HG03575 (cell line): Measurements from ENCODE around the gene PDLIM3.

Experiments used
- ATAC-seq: cut with Tn5 transposase; IDR thresholded peaks from one replicate; pipeline ENCODE4 v1.9.1; 2021; ENCODE audit not compliant: unreplicated experiment, insufficient number of reproducible peaks, low FRiP score; ENCODE audit errors: extremely low read depth

PDLIM3 gene

GRCh38 chr4:185534866-185535611 is at the start of gene PDLIM3:
TSS of gene PDLIM3 (minus strand) at chr4:185535507. CDS start at chr4:185535434, 73 bp downstream.
- no peak for ATAC-seq

GRCh38 chr4:185583813-185584212 is 48.5 kb upstream of the PDLIM3 start:
- ATAC-seq = no peak

- no peak for ATAC-seq
These were observed 47.5 kb upstream of the PDLIM3 start for GRCh38 chr4:185582651-185583400.

GRCh38 chr4:185580699-185581098 is 45.4 kb upstream of the PDLIM3 start:
- ATAC-seq = no peak

- ATAC-seq = no peak
These were observed 43.0 kb upstream of the PDLIM3 start for GRCh38 chr4:185578284-185578683.

GRCh38 chr4:185576962-185577950 is 41.9 kb upstream of the PDLIM3 start:
- no peak for ATAC-seq

GRCh38 chr4:185576314-185576961 is 41.1 kb upstream of the PDLIM3 start:
- no peak for ATAC-seq

- ATAC-seq = no peak
These were observed 38.4 kb upstream of the PDLIM3 start for GRCh38 chr4:185573651-185574199.

GRCh38 chr4:185570727-185571126 is 35.4 kb upstream of the PDLIM3 start:
- no peak for ATAC-seq

- no peak for ATAC-seq
These were observed 32.4 kb upstream of the PDLIM3 start for GRCh38 chr4:185567381-185568376.

GRCh38 chr4:185566972-185567371 is 31.7 kb upstream of the PDLIM3 start:
- no peak for ATAC-seq

GRCh38 chr4:185566425-185566824 is 31.1 kb upstream of the PDLIM3 start:
- no peak for ATAC-seq

- no peak for ATAC-seq
These were observed 30.4 kb upstream of the PDLIM3 start for GRCh38 chr4:185565696-185566095.

GRCh38 chr4:185564349-185564748 is 29.0 kb upstream of the PDLIM3 start:
- no peak for ATAC-seq

- no peak for ATAC-seq
These were observed 27.2 kb upstream of the PDLIM3 start for GRCh38 chr4:185562531-185562930.

- no peak for ATAC-seq
These were observed 25.0 kb upstream of the PDLIM3 start for GRCh38 chr4:185560316-185560715.

GRCh38 chr4:185559915-185560281 is 24.6 kb upstream of the PDLIM3 start:
- ATAC-seq = no peak
